IMR-90 (cell line): ENCODE measurements around the gene RHOF.

Source experiments
- CEBPB ChIP-seq: IDR thresholded peaks from 2 replicates; pipeline ENCODE4 v1.6.1; 2012; ENCODE audit warnings: low read depth, low read length, improper control_type of control experiment
- CTCF ChIP-seq: conservative IDR thresholded peaks from 2 replicates; pipeline ENCODE4 v1.5.1; 2012; ENCODE audit warnings: mild to moderate bottlenecking, low read depth, low read length, improper control_type of control experiment
- SMC3 ChIP-seq: fragments of 150-350 bp; IDR thresholded peaks from 2 replicates; pipeline ENCODE4 v1.6.1; 2016; ENCODE audit warnings: low read depth, mild to moderate bottlenecking, antibody characterized with exemption, low read length, moderate library complexity

GRCh38 chr12:121811434-121812319 lies 18.2 kb upstream of the RHOF start:
- TF ChIP-seq CTCF: peak; percentile 94
- peak; percentile 78 for TF ChIP-seq SMC3
- peak; percentile 8; the same call in 1 of the 2 replicates for TF ChIP-seq CEBPB
